Neural progenitor cell (in vitro differentiated cells): ENCODE results near the gene FAM98C. TPM values are rescaled to one million over a fixed set of nuclear protein-coding genes. Genes with fewer than 3 reads are reported as not detected.

Experiments
- DNase-seq: peaks from one replicate; pipeline ENCODE4 v3.0.0-alpha.2; 2016; ENCODE audit warnings: low spot score
- H2AFZ ChIP-seq: fragments of 200-600 bp; sonication (generic); replicated peaks from 2 replicates; pipeline ENCODE4 v1.6.1; 2016; ENCODE audit warnings: antibody characterized with exemption
- H3F3A ChIP-seq: fragments of 200-600 bp; sonication (generic); 2 replicates; pipeline ENCODE4 v1.6.1; 2016; ENCODE audit warnings: antibody characterized with exemption, low read depth
- H3K27ac ChIP-seq: fragments of 200-600 bp; sonication (generic); 2 replicates; pipeline ENCODE4 v1.5.1; 2016; ENCODE audit warnings: mild to moderate bottlenecking
- H3K27me3 ChIP-seq: fragments of 200-600 bp; sonication (generic); 2 replicates; pipeline ENCODE4 v1.6.1; 2016; ENCODE audit warnings: mild to moderate bottlenecking, moderate library complexity
- H3K36me3 ChIP-seq: fragments of 200-600 bp; sonication (generic); 2 replicates; pipeline ENCODE4 v1.5.1; 2016
- H3K4me1 ChIP-seq: fragments of 200-600 bp; sonication (generic); 2 replicates; pipeline ENCODE4 v1.6.1; 2016; ENCODE audit warnings: mixed run types
- H3K4me2 ChIP-seq: fragments of 200-600 bp; sonication (generic); 2 replicates; pipeline ENCODE4 v1.6.1; 2016
- H3K4me3 ChIP-seq: fragments of 200-600 bp; sonication (generic); 2 replicates; pipeline ENCODE4 v1.5.1; 2016
- H3K79me2 ChIP-seq: fragments of 200-600 bp; sonication (generic); 2 replicates; pipeline ENCODE4 v1.6.1; 2016; ENCODE audit warnings: low read depth
- H3K9ac ChIP-seq: fragments of 200-600 bp; sonication (generic); 2 replicates; pipeline ENCODE4 v1.6.1; 2016
- H3K9me3 ChIP-seq: fragments of 200-600 bp; sonication (generic); 2 replicates; pipeline ENCODE4 v1.5.1; 2016; ENCODE audit warnings: low read depth
- H4K20me1 ChIP-seq: fragments of 200-600 bp; sonication (generic); 2 replicates; pipeline ENCODE4 v1.6.1; 2016; ENCODE audit warnings: low read depth
- H3K27ac Mint-ChIP-seq: 3 replicates; pipeline ENCODE4 v1.8.0; 2021; ENCODE audit warnings: mixed read lengths
- H3K27me3 Mint-ChIP-seq: 2 replicates; pipeline ENCODE4 v1.8.0; 2022; ENCODE audit warnings: low read depth, mild to moderate bottlenecking, inconsistent platforms, moderate library complexity, mixed read lengths; ENCODE audit not compliant: insufficient read depth
- H3K36me3 Mint-ChIP-seq: 3 replicates; pipeline ENCODE4 v1.8.0; 2021; ENCODE audit warnings: mixed read lengths
- H3K4me1 Mint-ChIP-seq: 3 replicates; pipeline ENCODE4 v1.8.0; 2021; ENCODE audit warnings: mixed read lengths
- H3K4me3 Mint-ChIP-seq: 3 replicates; pipeline ENCODE4 v1.8.0; 2021; ENCODE audit warnings: mild to moderate bottlenecking, moderate library complexity, mixed read lengths
- H3K9me3 Mint-ChIP-seq: 3 replicates; pipeline ENCODE4 v1.8.0; 2020; ENCODE audit warnings: mixed read lengths
- EZH2 ChIP-seq: fragments of 200-600 bp; sonication (generic); IDR thresholded peaks from 2 replicates; pipeline ENCODE4 v1.6.1; 2017; ENCODE audit warnings: antibody characterized with exemption, mild to moderate bottlenecking, moderate library complexity
- EZH2phosphoT487 ChIP-seq: fragments of 200-600 bp; sonication (generic); IDR thresholded peaks from 2 replicates; pipeline ENCODE4 v1.6.1; 2017; ENCODE audit warnings: antibody characterized with exemption
- total RNA-seq: library from RNA; depleted of rRNA; stranded (reverse); fragments of >200 nt; gene quantifications from 2 replicates; pipeline ENCODE4 v1.2.3, GENCODE V29; 2015; ENCODE audit warnings: low replicate concordance
- TF ChIP-seq, protein P1 (sequence below): fragments of 200-600 bp; sonication (generic); IDR thresholded peaks from 2 replicates; pipeline ENCODE4 v1.5.1; 2017; ENCODE audit warnings: antibody characterized with exemption, mild to moderate bottlenecking

FAM98C gene
- total RNA-seq, 1 donor from 2014 or later = 3.5 TPM

DNA sequence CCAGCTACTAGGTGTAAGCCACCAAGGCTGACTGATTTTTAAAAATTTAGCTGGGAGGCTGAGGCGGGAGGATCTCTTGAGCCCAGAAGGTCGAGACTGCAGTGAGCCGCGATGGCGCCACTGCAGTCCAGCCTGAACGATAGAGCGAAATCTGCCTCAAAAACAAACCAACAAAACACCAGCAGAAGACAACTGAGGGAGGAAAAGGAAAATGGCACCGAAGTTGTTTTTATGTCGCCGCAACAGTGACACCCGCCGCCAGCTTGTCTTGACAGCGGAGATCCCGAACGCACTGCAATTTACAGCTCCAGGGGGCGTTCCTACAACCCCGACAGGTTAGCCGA is 298 bp upstream of the FAM98C start:
- Histone ChIP-seq H3F3A (peaks cover 10% of the 10 kb centered on the region), H3K27me3 (peaks cover 44% of the 10 kb centered on the region), H4K20me1 (no peaks in the 10 kb centered on the region), H3K4me2 (peak overlapping the region; percentile 63), H2AFZ (peak overlapping the region; percentile 52), H3K4me3 (peak overlapping the region; percentile 34), H3K27ac (no peak overlapping the region), H3K9ac (no peak overlapping the region), H3K36me3 (no peaks in the 10 kb centered on the region), H3K9me3 (no peaks in the 10 kb centered on the region), H3K79me2 (no peaks in the 10 kb centered on the region), H3K4me1 (no peaks in the 10 kb centered on the region)
- peaks cover 11% of the 10 kb centered on the region for H3K27me3 Mint-ChIP-seq
- H3K4me1 Mint-ChIP-seq = peaks cover 3% of the 10 kb centered on the region
- no peak for DNase-seq
- peak overlapping the region; percentile 89 for H3K4me3 Mint-ChIP-seq
- no peaks in the 10 kb centered on the region for H3K9me3 Mint-ChIP-seq
- H3K27ac Mint-ChIP-seq = no peak overlapping the region
- TF ChIP-seq, protein P1, sequence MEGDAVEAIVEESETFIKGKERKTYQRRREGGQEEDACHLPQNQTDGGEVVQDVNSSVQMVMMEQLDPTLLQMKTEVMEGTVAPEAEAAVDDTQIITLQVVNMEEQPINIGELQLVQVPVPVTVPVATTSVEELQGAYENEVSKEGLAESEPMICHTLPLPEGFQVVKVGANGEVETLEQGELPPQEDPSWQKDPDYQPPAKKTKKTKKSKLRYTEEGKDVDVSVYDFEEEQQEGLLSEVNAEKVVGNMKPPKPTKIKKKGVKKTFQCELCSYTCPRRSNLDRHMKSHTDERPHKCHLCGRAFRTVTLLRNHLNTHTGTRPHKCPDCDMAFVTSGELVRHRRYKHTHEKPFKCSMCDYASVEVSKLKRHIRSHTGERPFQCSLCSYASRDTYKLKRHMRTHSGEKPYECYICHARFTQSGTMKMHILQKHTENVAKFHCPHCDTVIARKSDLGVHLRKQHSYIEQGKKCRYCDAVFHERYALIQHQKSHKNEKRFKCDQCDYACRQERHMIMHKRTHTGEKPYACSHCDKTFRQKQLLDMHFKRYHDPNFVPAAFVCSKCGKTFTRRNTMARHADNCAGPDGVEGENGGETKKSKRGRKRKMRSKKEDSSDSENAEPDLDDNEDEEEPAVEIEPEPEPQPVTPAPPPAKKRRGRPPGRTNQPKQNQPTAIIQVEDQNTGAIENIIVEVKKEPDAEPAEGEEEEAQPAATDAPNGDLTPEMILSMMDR = no peak
- no peak for TF ChIP-seq EZH2phosphoT487
- TF ChIP-seq EZH2 = no peak
- peaks cover 3% of the 10 kb centered on the region for H3K36me3 Mint-ChIP-seq

DNA sequence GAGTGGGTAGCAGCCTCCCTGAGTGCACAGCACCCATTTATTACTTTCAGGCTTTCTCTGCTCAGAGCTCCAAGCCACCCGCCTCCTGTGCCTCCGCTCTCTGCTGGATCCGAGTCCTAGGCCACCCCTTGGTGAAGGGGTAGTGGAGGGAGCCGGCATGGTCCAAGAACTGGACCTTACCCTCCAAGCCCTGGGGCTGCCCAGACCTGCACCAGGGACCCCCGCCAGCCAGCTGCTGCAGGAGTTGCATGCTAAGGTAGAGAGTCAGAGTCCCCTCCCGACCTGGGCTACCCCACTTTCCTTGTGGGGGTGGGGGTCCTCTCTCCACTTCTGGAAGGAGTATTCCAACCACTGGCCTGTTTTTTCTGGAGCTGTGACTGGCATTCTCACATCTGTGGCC is 2.0 kb downstream of the FAM98C start:
- peaks cover 30% of the 10 kb centered on the region for H3K27me3 ChIP-seq
- no peaks in the 10 kb centered on the region for H4K20me1 ChIP-seq
- H3F3A ChIP-seq = peaks cover 10% of the 10 kb centered on the region
- Mint-ChIP-seq H3K4me3 (peak overlapping the region; percentile 71), H3K27ac (no peak overlapping the region), H3K36me3 (peaks cover 3% of the 10 kb centered on the region), H3K4me1 (peaks cover 3% of the 10 kb centered on the region), H3K27me3 (peaks cover 11% of the 10 kb centered on the region), H3K9me3 (no peaks in the 10 kb centered on the region)
- H3K27ac ChIP-seq = no peak overlapping the region
- no peak overlapping the region for H3K4me3 ChIP-seq
- H2AFZ ChIP-seq = no peak overlapping the region
- H3K9ac ChIP-seq = no peak overlapping the region
- DNase-seq = no peak
- H3K79me2 ChIP-seq = no peaks in the 10 kb centered on the region
- no peak for TF ChIP-seq EZH2
- TF ChIP-seq, protein P1 = no peak
- no peak for TF ChIP-seq EZH2phosphoT487
- H3K4me2 ChIP-seq = no peak overlapping the region
- H3K4me1 ChIP-seq = no peaks in the 10 kb centered on the region
- no peaks in the 10 kb centered on the region for H3K9me3 ChIP-seq
- H3K36me3 ChIP-seq = no peaks in the 10 kb centered on the region

DNA sequence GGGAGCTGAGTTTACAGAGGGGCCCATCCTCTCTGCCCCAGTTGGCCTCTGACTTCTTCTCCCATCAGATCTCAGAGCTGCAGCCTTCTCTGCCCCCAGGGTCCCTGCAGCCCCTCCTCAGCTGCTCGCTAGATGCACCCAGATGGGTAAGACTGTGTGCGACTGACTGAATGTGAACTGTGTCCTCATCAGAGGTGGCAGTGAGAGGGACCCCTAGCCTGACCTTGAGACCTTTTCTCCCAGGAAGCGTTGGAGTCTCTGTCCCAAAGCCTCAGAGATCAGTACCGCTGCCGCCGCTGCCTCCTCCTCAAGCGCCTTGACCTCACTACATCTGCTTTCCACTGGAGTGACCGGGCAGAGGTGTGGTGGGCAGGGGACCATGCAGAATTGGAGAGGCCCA is 2.4 kb downstream of the FAM98C start:
- no peaks in the 10 kb centered on the region for H3K79me2 ChIP-seq
- no peak overlapping the region for H3K27ac Mint-ChIP-seq

More for the DNA sequence above, 2.4 kb downstream of the FAM98C start:
- Histone ChIP-seq H3F3A (peaks cover 10% of the 10 kb centered on the region), H3K4me1 (no peaks in the 10 kb centered on the region), H3K27me3 (peaks cover 26% of the 10 kb centered on the region), H3K9ac (no peak overlapping the region), H2AFZ (no peak overlapping the region), H3K4me2 (no peak overlapping the region), H3K9me3 (no peaks in the 10 kb centered on the region), H4K20me1 (no peaks in the 10 kb centered on the region), H3K27ac (no peak overlapping the region), H3K4me3 (no peak overlapping the region), H3K36me3 (no peaks in the 10 kb centered on the region)
- H3K27me3 Mint-ChIP-seq = peaks cover 11% of the 10 kb centered on the region
- H3K4me1 Mint-ChIP-seq = peaks cover 3% of the 10 kb centered on the region
- no peak for TF ChIP-seq EZH2phosphoT487
- TF ChIP-seq, protein P1 = no peak
- no peak for TF ChIP-seq EZH2
- H3K36me3 Mint-ChIP-seq = peaks cover 3% of the 10 kb centered on the region
- DNase-seq = no peak
- H3K9me3 Mint-ChIP-seq = no peaks in the 10 kb centered on the region
- peak overlapping the region; percentile 67 for H3K4me3 Mint-ChIP-seq
